GM19025 (cell line): ENCODE results near the gene FUBP1.
"Not testable (repeated sequence)": the region's sequence is repeated elsewhere in the genome, so short reads cannot be mapped to it uniquely, and the experiment has no call there.

Source experiments
- ATAC-seq: cut with Tn5 transposase; IDR thresholded peaks from one replicate; pipeline ENCODE4 v1.9.1; 2021; ENCODE audit warnings: mild to moderate bottlenecking, low read depth, moderate library complexity; ENCODE audit not compliant: unreplicated experiment

Gene FUBP1

GRCh38 chr1:77951328-77951727 is 27.5 kb downstream of the FUBP1 start:
- ATAC-seq, result no peak

- ATAC-seq, result no peak
Measured at GRCh38 chr1:77950873-77951272, 28.0 kb downstream of the FUBP1 start.

DNA sequence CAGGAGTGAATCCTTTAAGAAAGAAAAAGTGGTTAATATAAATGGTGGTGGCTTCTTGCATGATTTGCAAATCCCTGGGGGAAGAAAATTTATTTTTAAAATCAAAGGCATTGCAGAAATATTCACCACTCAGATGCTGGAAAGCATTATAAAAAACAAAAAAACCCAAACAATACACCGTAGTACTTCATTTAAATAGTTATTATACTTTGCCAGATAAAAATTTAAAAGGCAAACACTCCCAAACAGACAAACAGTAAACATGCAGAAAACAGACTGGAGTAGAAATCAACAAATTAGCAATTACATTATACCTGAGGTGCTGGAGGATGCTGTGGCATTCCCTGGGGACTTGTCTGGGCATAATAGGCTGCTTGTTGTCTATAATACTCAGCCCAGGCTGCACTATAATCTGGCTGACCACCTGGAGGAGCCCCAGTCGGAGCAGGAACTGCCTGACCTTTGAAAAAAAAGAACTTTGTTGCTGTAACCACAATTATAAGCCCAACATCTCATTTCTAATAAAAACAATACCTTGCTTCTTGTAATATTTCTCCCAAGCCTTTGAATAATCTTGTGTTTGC is 29.9 kb downstream of the FUBP1 start:
- ATAC-seq, result peak; percentile 49

GRCh38 chr1:77945345-77945744 is 33.5 kb downstream of the FUBP1 start:
- no peak for ATAC-seq

DNA sequence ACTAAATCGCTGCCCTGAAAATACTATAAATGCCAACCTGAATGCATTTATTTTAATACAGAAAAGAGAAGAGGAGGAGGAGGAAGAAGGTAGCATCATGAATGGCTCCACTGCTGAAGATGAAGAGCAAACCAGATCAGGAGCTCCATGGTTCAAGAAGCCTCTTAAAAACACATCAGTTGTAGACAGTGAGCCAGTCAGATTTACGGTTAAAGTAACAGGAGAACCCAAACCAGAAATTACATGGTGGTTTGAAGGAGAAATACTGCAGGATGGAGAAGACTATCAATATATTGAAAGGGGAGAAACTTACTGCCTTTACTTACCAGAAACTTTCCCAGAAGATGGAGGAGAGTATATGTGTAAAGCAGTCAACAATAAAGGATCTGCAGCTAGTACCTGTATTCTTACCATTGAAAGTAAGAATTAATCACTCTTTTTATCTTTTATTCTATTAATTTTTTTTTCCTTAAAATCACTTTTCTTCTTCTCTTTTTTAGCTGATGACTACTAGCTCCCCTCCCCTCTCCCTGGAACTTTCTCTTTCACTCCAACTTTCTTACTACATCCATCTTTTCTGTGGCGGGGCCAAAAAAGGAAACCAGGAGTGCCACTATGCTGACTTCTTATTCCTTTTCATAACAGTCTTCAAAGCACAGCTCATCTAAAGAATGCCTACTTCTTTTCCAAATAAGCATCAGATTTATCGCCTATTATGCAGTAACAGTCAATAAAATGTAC is 36.3 kb downstream of the FUBP1 start:
- ATAC-seq, result no peak

DNA sequence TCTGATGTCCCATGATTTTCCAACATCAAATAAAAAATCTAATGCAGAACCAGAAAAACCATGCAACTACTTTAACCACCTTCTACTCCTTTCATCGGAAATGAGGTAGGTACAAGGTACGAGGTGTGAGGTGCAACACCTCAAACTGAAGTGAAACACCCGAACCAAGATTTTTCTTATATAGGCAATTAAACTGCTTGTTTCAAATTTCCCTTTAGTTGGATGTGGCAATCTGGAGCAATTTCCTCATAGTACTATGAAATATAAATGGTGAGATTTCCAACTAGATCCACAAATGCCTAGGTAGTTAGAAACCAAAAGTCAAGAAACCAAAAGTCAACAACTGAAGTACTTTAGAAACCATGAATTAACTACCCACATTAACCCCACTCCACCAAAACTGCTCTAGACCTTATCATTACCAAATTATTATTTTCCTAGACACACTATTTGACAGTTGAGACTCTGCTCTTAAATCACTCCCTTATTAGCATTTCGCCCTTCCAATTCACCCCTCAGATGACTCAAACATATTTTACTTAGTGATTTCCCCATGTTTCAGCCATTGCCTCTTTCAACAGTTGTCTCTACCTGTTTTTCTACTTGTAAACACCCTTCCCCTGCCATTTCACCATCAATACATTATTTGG is 37.8 kb downstream of the FUBP1 start:
- no peak for ATAC-seq

GRCh38 chr1:77938651-77939050 is 40.2 kb downstream of the FUBP1 start:
- no peak for ATAC-seq

- no peak for ATAC-seq
Measured at GRCh38 chr1:77929806-77930205, 49.1 kb downstream of the FUBP1 start.

DNA sequence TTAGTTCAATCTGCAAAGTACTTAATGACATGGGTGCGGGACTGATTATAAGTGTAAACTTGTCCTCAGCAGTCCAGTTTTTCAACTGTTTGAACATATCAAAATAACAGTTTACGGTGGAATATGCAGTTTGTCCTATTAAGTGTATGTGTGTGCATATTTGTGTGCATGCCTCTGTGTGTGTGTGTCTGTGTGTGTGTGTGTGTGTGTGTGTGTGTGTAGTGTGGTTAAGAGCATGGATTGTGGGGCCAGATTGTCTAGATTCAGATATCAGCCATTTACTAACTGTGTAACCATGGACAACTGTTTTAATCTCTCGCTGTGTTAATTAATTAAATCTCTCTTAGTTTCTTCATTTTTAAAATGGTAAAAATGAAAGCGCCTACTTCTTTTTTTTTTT is 51.5 kb downstream of the FUBP1 start:
- ATAC-seq, result no peak

DNA sequence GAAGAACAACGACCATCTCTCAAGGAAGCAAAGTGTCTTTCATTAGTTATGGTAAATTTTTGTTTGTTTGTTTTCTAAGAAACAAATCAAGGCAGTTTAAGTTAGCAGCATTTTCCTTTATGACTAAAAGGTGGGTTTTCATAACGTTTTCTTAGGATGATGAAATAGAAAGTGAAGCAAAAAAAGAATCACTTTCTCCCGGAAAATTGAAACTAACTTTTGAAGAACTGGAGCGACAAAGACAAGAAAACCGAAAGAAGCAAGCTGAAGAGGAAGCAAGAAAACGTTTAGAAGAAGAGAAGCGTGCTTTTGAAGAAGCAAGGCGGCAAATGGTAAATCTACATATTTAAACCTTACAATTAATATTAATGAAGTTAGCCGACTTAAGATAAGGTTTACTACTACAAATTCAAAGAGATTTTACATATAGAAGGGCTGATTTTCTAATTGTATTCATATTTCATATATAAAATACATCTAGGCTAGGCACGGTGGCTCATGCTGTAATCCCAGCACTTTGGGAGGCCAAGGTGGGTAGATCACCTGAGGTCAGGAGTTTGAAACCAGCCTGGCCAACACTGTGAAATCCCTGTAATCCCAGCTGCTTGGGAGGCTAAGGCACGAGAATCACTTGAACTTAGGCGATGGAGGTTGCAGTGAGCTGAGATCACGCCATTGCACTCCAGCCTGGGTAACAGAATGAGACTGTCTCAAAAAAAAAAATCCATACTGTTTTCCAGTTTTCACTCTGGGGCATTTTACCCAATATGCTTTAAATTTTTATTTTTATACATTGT is 52.1 kb downstream of the FUBP1 start:
- ATAC-seq, result peak; percentile 51

DNA sequence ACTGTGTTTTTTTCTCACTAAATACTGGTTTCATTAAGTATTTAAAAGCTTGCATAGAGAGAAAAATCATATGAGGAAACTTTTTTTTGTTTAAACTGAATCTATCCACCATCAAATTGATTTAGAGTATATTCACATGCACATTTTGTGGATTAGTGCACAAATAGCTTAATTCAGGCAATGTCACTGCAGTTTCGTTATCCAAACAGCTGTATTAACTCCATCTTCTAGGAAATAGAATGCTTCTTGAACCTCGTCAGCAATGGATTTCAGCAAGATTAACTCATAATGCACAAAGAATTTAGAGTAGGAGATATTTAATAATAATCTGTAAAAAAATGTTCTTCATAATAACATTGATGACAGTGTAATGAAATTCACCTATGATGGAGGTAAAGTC is 52.9 kb downstream of the FUBP1 start:
- ATAC-seq, result no peak

DNA sequence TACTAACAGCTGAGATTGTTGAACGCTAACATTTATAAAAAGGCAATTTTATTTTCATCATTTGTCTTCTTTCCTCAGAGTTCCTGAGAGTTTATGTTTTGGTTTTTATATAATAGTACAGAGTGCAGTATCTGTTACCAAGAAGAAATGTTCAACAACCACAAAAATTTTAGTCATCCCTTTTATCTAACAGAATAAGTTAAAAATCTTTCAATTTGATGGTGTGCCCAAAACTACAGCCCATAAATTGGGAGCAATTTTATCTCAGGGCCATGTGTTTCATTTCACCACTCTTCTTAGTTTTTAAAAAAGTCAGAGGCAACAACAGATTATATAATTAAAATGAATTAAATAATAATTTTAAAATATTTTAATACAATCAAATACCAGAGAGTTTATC is 53.4 kb downstream of the FUBP1 start:
- ATAC-seq, result no peak

GRCh38 chr1:77918918-77919317 is 60.0 kb downstream of the FUBP1 start:
- not testable (repeated sequence) for ATAC-seq

DNA sequence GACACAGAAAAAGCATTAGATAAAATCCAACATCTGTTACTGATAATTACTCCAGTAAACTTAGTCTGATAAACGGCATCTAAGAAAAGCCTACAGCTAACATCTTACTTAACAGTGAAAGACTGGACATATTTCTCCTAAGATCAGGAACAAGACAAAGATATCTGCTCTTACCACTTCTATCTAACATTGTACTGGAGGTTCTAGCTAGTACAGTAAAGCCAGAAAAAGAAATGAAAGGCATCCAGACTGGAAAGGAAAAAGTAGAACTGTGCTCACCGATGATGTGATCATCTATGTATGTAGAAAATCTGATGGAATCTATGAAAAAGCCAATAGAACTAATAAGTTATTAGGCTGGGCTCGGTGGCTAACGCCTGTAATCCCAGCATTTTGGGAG is 68.8 kb downstream of the FUBP1 start:
- no peak for ATAC-seq

- no peak for ATAC-seq
Measured at GRCh38 chr1:77906624-77907023, 72.2 kb downstream of the FUBP1 start.

DNA sequence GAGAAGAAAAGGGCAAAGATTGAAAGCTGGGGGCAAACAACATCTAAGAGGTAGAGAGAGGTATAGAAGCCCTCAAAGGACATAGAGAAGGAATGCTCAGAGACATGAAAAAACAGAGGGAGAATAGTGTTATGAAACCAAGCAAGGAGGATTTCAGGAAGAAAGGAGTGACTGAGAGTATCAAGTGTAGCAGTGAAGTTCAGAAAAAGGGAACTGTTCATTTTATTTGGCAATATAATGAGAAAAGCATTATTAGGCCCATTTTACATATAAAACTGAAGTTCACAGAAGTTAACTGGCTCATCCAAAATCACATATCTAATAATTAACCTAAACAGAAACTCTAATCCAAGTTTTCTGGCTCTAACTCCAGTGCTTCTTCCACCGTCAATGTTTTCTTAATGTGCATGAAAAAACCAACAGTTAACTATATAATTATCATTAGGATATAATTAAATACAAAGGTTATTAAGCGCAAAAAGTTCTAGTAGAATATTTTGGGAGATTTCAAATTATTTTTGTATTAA is 72.8 kb downstream of the FUBP1 start:
- ATAC-seq, result no peak

DNA sequence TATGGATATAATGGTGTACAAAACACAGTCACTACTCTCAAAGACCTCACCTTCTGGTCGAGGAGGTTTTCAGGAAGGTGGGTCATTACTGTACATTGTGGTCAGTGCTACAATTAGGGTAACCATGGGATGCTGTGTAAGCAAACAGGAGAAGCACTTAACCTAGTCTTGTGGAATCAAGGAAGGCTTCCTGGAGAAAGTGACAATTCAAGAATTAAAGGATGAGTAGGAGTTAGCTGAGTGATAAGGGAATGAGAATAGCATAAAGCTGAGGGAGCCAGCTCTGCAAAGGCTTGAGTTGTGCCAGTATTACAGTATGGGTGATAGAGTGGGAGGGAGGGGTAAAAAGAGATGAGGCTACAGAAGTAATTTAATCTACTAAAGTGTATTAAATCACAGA is 73.3 kb downstream of the FUBP1 start:
- ATAC-seq, result no peak

DNA sequence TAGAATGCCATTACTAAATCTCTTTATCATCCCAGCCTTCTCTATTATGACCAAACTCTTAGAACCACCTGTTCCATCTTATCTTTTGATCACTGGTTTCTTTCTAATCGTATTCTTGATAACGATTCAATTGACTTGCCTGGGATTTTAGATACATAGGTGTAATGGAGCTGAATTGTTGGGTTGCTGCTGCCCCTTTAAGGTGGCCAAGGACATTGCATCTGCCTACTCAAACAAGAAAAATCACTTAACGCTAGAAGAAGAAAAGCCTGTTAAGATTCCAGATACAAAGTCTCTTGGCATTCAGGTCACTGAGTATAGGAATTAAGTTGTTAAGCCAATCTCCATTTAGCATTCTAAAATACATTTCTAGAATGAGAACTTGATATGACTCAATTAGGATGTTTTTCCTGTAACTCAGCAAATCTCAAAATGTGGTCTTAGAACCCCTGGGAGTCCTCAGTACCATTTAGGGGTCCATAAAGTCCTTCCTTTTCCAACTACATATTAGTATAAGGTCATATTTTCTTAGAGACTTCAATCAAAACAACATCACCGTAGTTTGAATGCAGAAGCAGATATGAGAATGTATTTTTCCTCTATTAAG is 78.1 kb downstream of the FUBP1 start:
- ATAC-seq, result no peak

GRCh38 chr1:77899647-77900320 is 79.1 kb downstream of the FUBP1 start:
- no peak for ATAC-seq
